H1 (cell line): ENCODE results near the gene HOXB8. TPM values are rescaled to one million over a fixed set of nuclear protein-coding genes. Genes with fewer than 3 reads are reported as not detected.

ENCODE experiments used
- ATF3 ChIP-seq: IDR thresholded peaks from 2 replicates; pipeline ENCODE4 v1.6.1; 2011; ENCODE audit warnings: low read depth, mild to moderate bottlenecking, low read length; ENCODE audit not compliant: insufficient read depth
- CHD7 ChIP-seq: fragments of 300-600 bp; sonication (generic); IDR thresholded peaks from 2 replicates; pipeline ENCODE4 v1.7.1; 2012; ENCODE audit warnings: low read length, moderate library complexity, mild to moderate bottlenecking, inconsistent platforms; ENCODE audit not compliant: insufficient replicate concordance
- E2F6 ChIP-seq: IDR thresholded peaks from 2 replicates; pipeline ENCODE4 v1.6.1; 2012; ENCODE audit warnings: inconsistent platforms
- EZH2 ChIP-seq: fragments of 200-600 bp; sonication (generic); IDR thresholded peaks from 2 replicates; pipeline ENCODE4 v1.7.1; 2012; ENCODE audit warnings: low read depth, mild to moderate bottlenecking, moderate library complexity, low read length, inconsistent platforms; ENCODE audit not compliant: severe bottlenecking
- GABPA ChIP-seq: IDR thresholded peaks from 2 replicates; pipeline ENCODE4 v1.6.1; 2011; ENCODE audit warnings: mild to moderate bottlenecking, low read length, moderate library complexity, borderline replicate concordance; ENCODE audit not compliant: insufficient read depth
- MAFK ChIP-seq: IDR thresholded peaks from 2 replicates; pipeline ENCODE4 v1.6.1; 2012; ENCODE audit warnings: low read depth, mild to moderate bottlenecking, improper control_type of control experiment, low read length
- POU5F1 ChIP-seq: IDR thresholded peaks from 2 replicates; pipeline ENCODE4 v1.6.1; 2011; ENCODE audit warnings: low read depth, mild to moderate bottlenecking, low read length, moderate library complexity
- polyA plus RNA-seq, 7 experiments: library from polyadenylated mRNA; depleted of rRNA in 3 of 7; stranded (reverse) in 5 of 7; unstranded in 2 of 7; fragments of >200 nt in 5 of 7; fragments of 200-250 nt in 2 of 7; gene quantifications; 1 replicate in 5 of 7; 2 replicates in 1 of 7; 4 replicates in 1 of 7; pipeline versions ENCODE4 v1.2.1 to v1.2.3, GENCODE V29; 2011 to 2013; ENCODE audit warnings: missing spikeins in 2 of 7, mixed read lengths in 2 of 7
- total RNA-seq: library from RNA; stranded (reverse); fragmentation: NEBNext Ultra II Directional; extraction: Animal tissue kit (Norgen Biotek cat#: 25700); gene quantifications from 2 replicates; pipeline ENCODE4 v1.2.1, GENCODE V29; 2021

Gene HOXB8
- total and polyA plus RNA-seq, 2 of the 8 experiments (the other 6 are each of a cell fraction or from before 2014, with no cell fraction given), result not detected

- no peak for TF ChIP-seq CHD7
- no peak for TF ChIP-seq MAFK
- TF ChIP-seq POU5F1, result no peak
- TF ChIP-seq EZH2, result peak; percentile 75
- no peak for TF ChIP-seq GABPA
- TF ChIP-seq ATF3, result no peak
- TF ChIP-seq E2F6, result no peak
Measured at GRCh38 chr17:48600244-48601098, 14.6 kb downstream of the HOXB8 start (continued).
